WTC11 (cell line): ENCODE results near the gene EIF3B.

Source experiments
- ARID4B ChIP-seq: sonication (generic); formaldehyde crosslinking; IDR thresholded peaks from 2 replicates; pipeline ENCODE4 v1.8.0; 2023; ENCODE audit warnings: missing genetic modification reagents, mild to moderate bottlenecking, borderline replicate concordance
- CBFB ChIP-seq: sonication (generic); formaldehyde crosslinking; IDR thresholded peaks from 2 replicates; pipeline ENCODE4 v1.8.1; 2022; ENCODE audit warnings: mild to moderate bottlenecking, low read depth, missing genetic modification reagents
- CTCF ChIP-seq: fragments of 200-600 bp; IDR thresholded peaks from 2 replicates; pipeline ENCODE4 v1.8.0; 2022; ENCODE audit warnings: antibody characterized with exemption
- RORB ChIP-seq: fragments of 250-450 bp; sonication (Bioruptor Pico); IDR thresholded peaks from 2 replicates; pipeline ENCODE4 v1.9.0; 2021; ENCODE audit warnings: mild to moderate bottlenecking
- TF ChIP-seq, protein P1 (sequence below): sonication (generic); formaldehyde crosslinking; IDR thresholded peaks from 2 replicates; pipeline ENCODE4 v1.8.1; 2022; ENCODE audit warnings: mild to moderate bottlenecking, missing genetic modification reagents, moderate library complexity, borderline replicate concordance
- TF ChIP-seq, protein P2 (sequence below): sonication (generic); formaldehyde crosslinking; IDR thresholded peaks from 2 replicates; pipeline ENCODE4 v1.8.0; 2023; ENCODE audit warnings: missing genetic modification reagents

- TF ChIP-seq CTCF (no peak), RORB (CRISPR knock-in tag) (no peak), CBFB (CRISPR knock-in tag) (no peak), ARID4B (CRISPR knock-in tag) (no peak)
- TF ChIP-seq, protein P1, sequence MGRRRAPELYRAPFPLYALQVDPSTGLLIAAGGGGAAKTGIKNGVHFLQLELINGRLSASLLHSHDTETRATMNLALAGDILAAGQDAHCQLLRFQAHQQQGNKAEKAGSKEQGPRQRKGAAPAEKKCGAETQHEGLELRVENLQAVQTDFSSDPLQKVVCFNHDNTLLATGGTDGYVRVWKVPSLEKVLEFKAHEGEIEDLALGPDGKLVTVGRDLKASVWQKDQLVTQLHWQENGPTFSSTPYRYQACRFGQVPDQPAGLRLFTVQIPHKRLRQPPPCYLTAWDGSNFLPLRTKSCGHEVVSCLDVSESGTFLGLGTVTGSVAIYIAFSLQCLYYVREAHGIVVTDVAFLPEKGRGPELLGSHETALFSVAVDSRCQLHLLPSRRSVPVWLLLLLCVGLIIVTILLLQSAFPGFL (CRISPR knock-in tag) = no peak
- TF ChIP-seq, protein P2, sequence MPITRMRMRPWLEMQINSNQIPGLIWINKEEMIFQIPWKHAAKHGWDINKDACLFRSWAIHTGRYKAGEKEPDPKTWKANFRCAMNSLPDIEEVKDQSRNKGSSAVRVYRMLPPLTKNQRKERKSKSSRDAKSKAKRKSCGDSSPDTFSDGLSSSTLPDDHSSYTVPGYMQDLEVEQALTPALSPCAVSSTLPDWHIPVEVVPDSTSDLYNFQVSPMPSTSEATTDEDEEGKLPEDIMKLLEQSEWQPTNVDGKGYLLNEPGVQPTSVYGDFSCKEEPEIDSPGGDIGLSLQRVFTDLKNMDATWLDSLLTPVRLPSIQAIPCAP = no peak
These were observed 495 bp downstream of the EIF3B start for GRCh38 chr7:2354939-2355704.
